ENCODE results near the gene INPP4B. TPM values are rescaled to one million over a fixed set of nuclear protein-coding genes. Genes with fewer than 3 reads are reported as not detected.

Gene INPP4B
- total and polyA plus RNA-seq, 2 of the 4 experiments (the other 2 are of a cell fraction), result 1.8 to 14.0 TPM

DNA sequence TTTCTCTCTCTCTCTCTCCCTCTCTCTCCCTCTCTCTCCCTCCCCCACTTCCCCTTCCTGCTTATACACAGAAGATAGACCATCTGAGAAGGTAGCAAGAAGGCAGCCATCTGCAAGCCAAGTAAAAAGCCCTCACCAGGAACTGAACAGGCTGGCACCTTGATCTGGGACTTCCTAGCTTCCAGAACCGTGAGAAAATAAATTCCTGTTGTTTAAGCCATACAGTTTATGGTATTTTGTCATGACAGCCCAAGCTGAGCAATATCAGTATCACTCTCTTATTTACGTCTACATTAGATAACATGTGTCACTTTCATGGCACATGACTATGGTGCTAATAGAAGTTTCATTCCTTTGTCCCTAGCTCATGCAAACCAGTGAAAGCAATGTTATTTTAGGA lies 581.1 kb downstream of the INPP4B start (continued):
- TF ChIP-seq, protein P1, sequence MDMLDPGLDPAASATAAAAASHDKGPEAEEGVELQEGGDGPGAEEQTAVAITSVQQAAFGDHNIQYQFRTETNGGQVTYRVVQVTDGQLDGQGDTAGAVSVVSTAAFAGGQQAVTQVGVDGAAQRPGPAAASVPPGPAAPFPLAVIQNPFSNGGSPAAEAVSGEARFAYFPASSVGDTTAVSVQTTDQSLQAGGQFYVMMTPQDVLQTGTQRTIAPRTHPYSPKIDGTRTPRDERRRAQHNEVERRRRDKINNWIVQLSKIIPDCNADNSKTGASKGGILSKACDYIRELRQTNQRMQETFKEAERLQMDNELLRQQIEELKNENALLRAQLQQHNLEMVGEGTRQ (IDR thresholded peaks at IDR 0.05; ENCODE audit: low read depth, low read length), result peak; percentile 56; the same call in 1 of the 2 replicates

DNA sequence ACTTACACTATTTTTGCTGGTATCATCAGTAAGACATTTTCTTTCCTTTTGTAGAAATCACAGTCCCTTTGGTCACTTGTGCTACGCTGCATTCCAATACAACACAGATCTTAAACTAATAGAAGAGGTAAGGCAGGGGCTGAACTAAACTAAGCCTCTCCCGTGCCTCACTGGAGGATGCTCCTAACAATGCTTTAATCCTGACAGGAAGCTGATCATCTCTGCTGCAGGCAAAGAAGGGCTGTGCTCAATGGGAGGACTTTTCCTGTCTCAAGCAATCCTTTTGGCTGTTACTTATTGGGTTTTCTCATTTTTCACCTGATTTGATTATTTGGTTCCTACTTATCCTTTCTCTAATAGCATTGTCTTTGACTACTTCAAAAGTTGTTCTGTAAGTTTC lies 583.1 kb downstream of the INPP4B start:
- Histone ChIP-seq H2BK15ac (ENCODE audit: low read depth, low read length) (peak overlapping the region; percentile 89), H2BK5ac (ENCODE audit: low read depth, low read length, poor library complexity, severe bottlenecking) (peak overlapping the region; percentile 74), H3K9me3 (ENCODE audit: control insufficient read depth, insufficient read depth, low read length) (no peaks in the 10 kb centered on the region), H3K79me1 (ENCODE audit: low read depth in 1 of 2, low read length in 2 of 2) (peaks cover 0 to 11% of the 10 kb centered on the region in 2 experiments; a peak in 2 of 4 replicates), H2BK20ac (ENCODE audit: low read depth, low read length) (peak overlapping the region; percentile 93), H4K20me1 (ENCODE audit: insufficient read depth, low read length) (no peaks in the 10 kb centered on the region), H3K23ac (ENCODE audit: low read depth, low read length) (peak overlapping the region; percentile 15; the same call in 1 of the 2 replicates), H4K91ac (ENCODE audit: insufficient read depth, low read depth, low read length) (peak overlapping the region; percentile 72), H3K4me3 (ENCODE audit: insufficient read depth, low read depth, low read length) (no peak overlapping the region), H2AK9ac (replicated peaks; ENCODE audit: low read depth, low read length, poor library complexity) (no peak overlapping the region), H3K14ac (replicated peaks; ENCODE audit: low read depth, low read length) (peak overlapping the region; percentile 80), H2AFZ (replicated peaks; ENCODE audit: low read length, poor library complexity) (no peak overlapping the region), H4K5ac (ENCODE audit: low read depth, low read length) (peak overlapping the region; percentile 84), H2AK5ac (ENCODE audit: low read depth, low read length) (peak overlapping the region; percentile 56), H3K18ac (ENCODE audit: low read depth, low read length) (peak overlapping the region; percentile 77), H3K27ac (ENCODE audit: insufficient read depth, low read length) (peak overlapping the region; percentile 97), H3K56ac (ENCODE audit: extremely low read depth, insufficient read depth, low read length) (no peak overlapping the region), H3K27me3 (ENCODE audit: control insufficient read depth, insufficient read depth, low read length) (no peaks in the 10 kb centered on the region), H3K4ac (ENCODE audit: low read depth, low read length) (peak overlapping the region; percentile 51), H3K4me2 (ENCODE audit: low read depth, low read length) (no peak overlapping the region), H4K8ac (ENCODE audit: low read depth in 2 of 2, low read length in 2 of 2) (peak overlapping the region; percentile 20 to 82), H3K9me1 (ENCODE audit: insufficient read depth, low read length) (peaks cover 8% of the 10 kb centered on the region), H3K9ac (ENCODE audit: low read depth, low read length) (peak overlapping the region; percentile 67; the same call in 1 of the 2 replicates), H3K36me3 (ENCODE audit: control insufficient read depth, insufficient read depth, low read length) (0 out of 2 replicates have a peak, but pooled peaks cover 2% of the 10 kb centered on the region), H3K4me1 (ENCODE audit: control insufficient read depth, insufficient read depth, low read length) (peaks cover 15% of the 10 kb centered on the region), H2BK120ac (ENCODE audit: low read depth, low read length) (peak overlapping the region; percentile 87)
- dilution Hi-C loops (cut with HindIII; ENCODE audit: low sequenced_read_pairs, unreplicated experiment), result no loop called here
- no TSS peak for BruUV-seq (replicated peaks)
- no CpG with 5 or more reads among the region's 2 CpGs for WGBS, 2 experiments (ENCODE audit: extremely low coverage in 2 of 2, insufficient read length in 1 of 2)
- ChIA-PET CTCF (no interaction called here), POLR2A (ENCODE audit: unreplicated experiment) (no interaction called here)
- ATAC-seq (ENCODE audit: low read depth) (no peak), DNase-seq (no peak)
- in situ Hi-C loops (cut with MboI; ENCODE audit: low sequenced_read_pairs), result no loop called here
- intact Hi-C loops (cut with micrococcal nuclease), result loop anchor here (10.0 kb wide), 1 partner anchor 918 kb away; no protein-coding TSS in a partner anchor
- TF ChIP-seq CEBPB (IDR thresholded peaks at IDR 0.05; ENCODE audit: low read depth, low read length) (no peak), MXI1 (IDR thresholded peaks at IDR 0.05; ENCODE audit: borderline replicate concordance, low read depth, low read length) (no peak), MAZ (IDR thresholded peaks at IDR 0.05; ENCODE audit: borderline replicate concordance, low read depth, low read length) (no peak), NFE2L2 (IDR thresholded peaks at IDR 0.05; ENCODE audit: low read depth, low read length) (no peak), CHD1 (IDR thresholded peaks at IDR 0.05; ENCODE audit: low read depth, low read length) (no peak), RCOR1 (IDR thresholded peaks at IDR 0.05; ENCODE audit: insufficient replicate concordance, low read length) (no peak), MAFK (IDR thresholded peaks at IDR 0.05; ENCODE audit: low read depth, low read length) (no peak), RAD21 (IDR thresholded peaks at IDR 0.05; ENCODE audit: low read length) (no peak), SMC3 (IDR thresholded peaks at IDR 0.05; ENCODE audit: low read depth, low read length) (no peak), CTCF (conservative IDR thresholded peaks at IDR 0.05; ENCODE audit: low read depth, low read length) (no peak), RFX5 (IDR thresholded peaks at IDR 0.05; ENCODE audit: low read depth, low read length) (no peak), POLR2A (IDR thresholded peaks at IDR 0.05; ENCODE audit: low read depth, low read length) (no peak)
- TF ChIP-seq, protein P1 (IDR thresholded peaks at IDR 0.05; ENCODE audit: low read depth, low read length), result no peak
